HUES6 (cell line): ENCODE measurements around the gene MTOR.

Source experiments
- H3K27ac ChIP-seq: 2 replicates; pipeline ENCODE4 v1.7.0; 2013; ENCODE audit warnings: low read depth, mild to moderate bottlenecking, low read length, inconsistent platforms
- H3K27me3 ChIP-seq: 2 replicates; pipeline ENCODE4 v1.6.1; 2013; ENCODE audit warnings: low read length; ENCODE audit not compliant: control insufficient read depth, insufficient read depth
- H3K36me3 ChIP-seq: 2 replicates; pipeline ENCODE4 v1.6.1; 2013; ENCODE audit warnings: low read length; ENCODE audit not compliant: control insufficient read depth, insufficient read depth
- H3K4me1 ChIP-seq: 2 replicates; pipeline ENCODE4 v1.6.1; 2013; ENCODE audit warnings: low read length; ENCODE audit not compliant: control insufficient read depth, insufficient read depth
- H3K4me3 ChIP-seq: 2 replicates; pipeline ENCODE4 v1.5.1; 2013; ENCODE audit warnings: low read depth, low read length
- H3K9ac ChIP-seq: one replicate; pipeline ENCODE4 v1.6.1; 2013; ENCODE audit warnings: mild to moderate bottlenecking, low read length
- H3K9me3 ChIP-seq: 2 replicates; pipeline ENCODE4 v1.6.1; 2013; ENCODE audit warnings: low read depth, low read length; ENCODE audit not compliant: control insufficient read depth, insufficient read depth

Gene MTOR

GRCh38 chr1:11158720-11159321 lies 103.5 kb downstream of the MTOR start:
- H3K4me1 ChIP-seq, result no peaks in the 10 kb centered on the region
- H3K4me3 ChIP-seq, result no peak overlapping the region
- no peaks in the 10 kb centered on the region for H3K27me3 ChIP-seq
- peaks cover 39% of the 10 kb centered on the region for H3K36me3 ChIP-seq
- no peaks in the 10 kb centered on the region for H3K9me3 ChIP-seq
- no peak overlapping the region for H3K9ac ChIP-seq
- H3K27ac ChIP-seq, result no peak overlapping the region

GRCh38 chr1:11158291-11158690 lies 104.1 kb downstream of the MTOR start:
- Histone ChIP-seq H3K4me1 (no peaks in the 10 kb centered on the region), H3K27ac (no peak overlapping the region), H3K9ac (no peak overlapping the region), H3K4me3 (no peak overlapping the region), H3K27me3 (no peaks in the 10 kb centered on the region), H3K9me3 (no peaks in the 10 kb centered on the region), H3K36me3 (peaks cover 43% of the 10 kb centered on the region)

GRCh38 chr1:11157867-11158266 lies 104.5 kb downstream of the MTOR start:
- H3K36me3 ChIP-seq, result peaks cover 47% of the 10 kb centered on the region
- H3K9ac ChIP-seq, result no peak overlapping the region
- H3K27ac ChIP-seq, result no peak overlapping the region
- no peak overlapping the region for H3K4me3 ChIP-seq
- no peaks in the 10 kb centered on the region for H3K9me3 ChIP-seq
- H3K4me1 ChIP-seq, result no peaks in the 10 kb centered on the region
- no peaks in the 10 kb centered on the region for H3K27me3 ChIP-seq

GRCh38 chr1:11157394-11157793 lies 105.0 kb downstream of the MTOR start:
- H3K4me3 ChIP-seq, result no peak overlapping the region
- H3K36me3 ChIP-seq, result peaks cover 51% of the 10 kb centered on the region
- H3K4me1 ChIP-seq, result no peaks in the 10 kb centered on the region
- no peaks in the 10 kb centered on the region for H3K27me3 ChIP-seq
- H3K27ac ChIP-seq, result no peak overlapping the region
- H3K9ac ChIP-seq, result no peak overlapping the region
- H3K9me3 ChIP-seq, result no peaks in the 10 kb centered on the region

GRCh38 chr1:11156963-11157362 lies 105.4 kb downstream of the MTOR start:
- Histone ChIP-seq H3K4me3 (no peak overlapping the region), H3K27ac (no peak overlapping the region), H3K27me3 (no peaks in the 10 kb centered on the region), H3K9me3 (no peaks in the 10 kb centered on the region), H3K9ac (no peak overlapping the region), H3K4me1 (no peaks in the 10 kb centered on the region), H3K36me3 (peaks cover 51% of the 10 kb centered on the region)

- Histone ChIP-seq H3K4me1 (no peaks in the 10 kb centered on the region), H3K27ac (no peak overlapping the region), H3K27me3 (no peaks in the 10 kb centered on the region), H3K4me3 (no peak overlapping the region), H3K36me3 (peaks cover 57% of the 10 kb centered on the region), H3K9me3 (no peaks in the 10 kb centered on the region), H3K9ac (no peak overlapping the region)
Measured at GRCh38 chr1:11156441-11156840, 105.9 kb downstream of the MTOR start.

GRCh38 chr1:11153184-11153583 lies 109.2 kb downstream of the MTOR start:
- Histone ChIP-seq H3K27me3 (no peaks in the 10 kb centered on the region), H3K9ac (no peak overlapping the region), H3K27ac (no peak overlapping the region), H3K4me3 (no peak overlapping the region), H3K4me1 (no peaks in the 10 kb centered on the region), H3K36me3 (peaks cover 70% of the 10 kb centered on the region), H3K9me3 (no peaks in the 10 kb centered on the region)

- peaks cover 75% of the 10 kb centered on the region for H3K36me3 ChIP-seq
- no peak overlapping the region for H3K9ac ChIP-seq
- H3K9me3 ChIP-seq, result no peaks in the 10 kb centered on the region
- no peaks in the 10 kb centered on the region for H3K27me3 ChIP-seq
- H3K27ac ChIP-seq, result no peak overlapping the region
- 0 out of 2 replicates have a peak, but pooled peaks cover 3% of the 10 kb centered on the region for H3K4me1 ChIP-seq
- H3K4me3 ChIP-seq, result no peak overlapping the region
Measured at GRCh38 chr1:11152755-11153154, 109.6 kb downstream of the MTOR start.

- H3K9me3 ChIP-seq, result no peaks in the 10 kb centered on the region
- H3K36me3 ChIP-seq, result peaks cover 77% of the 10 kb centered on the region
- H3K9ac ChIP-seq, result no peak overlapping the region
- H3K27me3 ChIP-seq, result no peaks in the 10 kb centered on the region
- 0 out of 2 replicates have a peak, but pooled peaks cover 10% of the 10 kb centered on the region for H3K4me1 ChIP-seq
- no peak overlapping the region for H3K27ac ChIP-seq
- H3K4me3 ChIP-seq, result no peak overlapping the region
Measured at GRCh38 chr1:11151826-11152612, 110.3 kb downstream of the MTOR start.

GRCh38 chr1:11151114-11151513 lies 111.2 kb downstream of the MTOR start:
- no peaks in the 10 kb centered on the region for H3K9me3 ChIP-seq
- no peak overlapping the region for H3K4me3 ChIP-seq
- H3K4me1 ChIP-seq, result 0 out of 2 replicates have a peak, but pooled peaks cover 10% of the 10 kb centered on the region
- H3K36me3 ChIP-seq, result peaks cover 77% of the 10 kb centered on the region
- no peak overlapping the region for H3K9ac ChIP-seq
- H3K27ac ChIP-seq, result no peak overlapping the region
- no peaks in the 10 kb centered on the region for H3K27me3 ChIP-seq

- Histone ChIP-seq H3K4me1 (0 out of 2 replicates have a peak, but pooled peaks cover 10% of the 10 kb centered on the region), H3K36me3 (peaks cover 78% of the 10 kb centered on the region), H3K9me3 (no peaks in the 10 kb centered on the region), H3K9ac (no peak overlapping the region), H3K27ac (no peak overlapping the region), H3K4me3 (no peak overlapping the region), H3K27me3 (no peaks in the 10 kb centered on the region)
Measured at GRCh38 chr1:11150326-11150725, 112.0 kb downstream of the MTOR start.
